HUDEP-2 (cell line): ENCODE data around the gene TRABD2B.

Experiments
- DNase-seq, 76 experiments: peaks; one replicate each; lab custom pipeline; 2025; ENCODE audit not compliant: unreplicated experiment in 76 of 76; lab: John Stamatoyannopoulos, UW

The TRABD2B gene

GRCh38 chr1:47783638-47784496, 213.3 kb downstream of the TRABD2B start:
- no peak for DNase-seq

- no peak for DNase-seq
Measured at GRCh38 chr1:47782414-47783166, 214.6 kb downstream of the TRABD2B start.

DNA sequence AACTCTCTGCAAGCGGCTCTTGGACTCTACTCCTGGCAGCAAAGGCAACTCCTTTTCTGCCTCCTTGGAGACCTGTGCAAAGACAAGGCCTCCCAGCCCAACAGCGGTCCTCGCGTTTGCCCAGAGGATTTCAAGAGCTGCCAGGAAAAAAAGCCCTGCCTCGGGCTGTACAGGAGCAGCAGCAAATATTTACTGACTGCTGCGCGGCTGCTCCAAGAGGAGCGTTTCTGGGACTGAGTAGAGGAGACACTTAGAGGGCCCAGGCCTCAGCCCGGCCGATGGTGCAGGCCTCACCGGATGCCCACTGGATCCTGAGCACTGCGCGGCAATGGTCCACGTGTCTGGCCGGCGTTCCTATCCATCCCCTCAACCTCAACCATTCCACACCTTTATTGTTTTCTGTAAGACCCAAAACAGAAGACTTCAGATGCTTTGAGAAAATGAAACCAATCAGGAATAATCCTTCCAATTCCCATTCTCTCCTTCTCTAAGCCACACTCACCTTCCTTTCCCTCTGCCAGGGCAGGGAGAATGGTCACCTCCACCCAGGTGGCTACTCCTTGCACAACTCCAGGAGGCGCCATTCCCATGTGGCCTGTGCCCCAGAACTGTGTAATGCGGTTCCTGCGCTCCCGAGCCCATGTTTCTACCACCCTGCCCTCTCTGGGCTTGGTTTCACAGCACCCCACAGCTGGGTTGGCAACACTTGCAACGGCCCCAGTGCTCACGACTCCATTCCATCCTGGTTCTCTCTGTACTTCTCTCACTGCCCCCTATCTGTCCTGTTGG, 215.8 kb downstream of the TRABD2B start:
- no peak for DNase-seq

- no peak for DNase-seq
Measured at GRCh38 chr1:47780469-47780995, 216.7 kb downstream of the TRABD2B start.

DNA sequence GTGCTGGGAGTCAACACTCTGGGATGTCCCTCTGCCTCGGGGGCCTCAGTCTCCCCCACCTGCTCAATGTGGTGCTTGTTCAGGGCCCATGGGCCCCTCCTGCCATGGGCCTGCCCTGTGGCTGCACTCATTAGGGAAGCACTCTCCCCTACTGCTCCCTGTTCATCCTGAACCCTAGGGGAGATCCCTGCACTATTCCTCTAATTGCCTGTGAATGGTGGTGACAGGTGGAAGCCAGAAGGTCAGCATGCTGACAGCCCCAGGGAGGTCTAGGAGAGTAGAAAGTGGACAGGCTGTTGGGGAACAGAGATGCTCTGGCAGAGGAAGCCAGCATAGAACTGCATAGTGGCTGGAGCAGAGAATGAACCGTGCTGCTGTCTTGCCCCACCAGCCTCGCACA, 217.6 kb downstream of the TRABD2B start:
- no peak for DNase-seq

DNA sequence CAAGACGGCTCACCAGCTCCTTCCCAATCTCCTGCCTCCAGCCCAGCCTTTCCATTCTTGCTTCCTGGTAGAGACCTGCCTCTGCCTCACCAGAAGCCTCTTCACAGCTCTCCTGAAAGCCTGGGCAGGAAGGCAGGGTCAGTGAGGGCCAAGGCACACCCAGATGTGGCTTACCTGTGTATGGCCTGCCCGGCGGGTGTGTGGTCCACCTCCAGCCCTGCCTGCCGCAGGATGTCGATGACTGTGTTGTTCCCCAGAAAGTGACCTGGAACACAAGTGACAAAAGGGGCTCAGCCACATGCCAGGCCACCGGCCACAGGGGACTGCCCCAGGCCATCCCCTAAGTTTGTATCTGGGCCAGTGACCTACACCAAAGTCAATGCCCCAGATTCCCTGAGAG, 218.9 kb downstream of the TRABD2B start:
- DNase-seq, result no peak

GRCh38 chr1:47777322-47777721, 219.9 kb downstream of the TRABD2B start:
- DNase-seq, result no peak

DNA sequence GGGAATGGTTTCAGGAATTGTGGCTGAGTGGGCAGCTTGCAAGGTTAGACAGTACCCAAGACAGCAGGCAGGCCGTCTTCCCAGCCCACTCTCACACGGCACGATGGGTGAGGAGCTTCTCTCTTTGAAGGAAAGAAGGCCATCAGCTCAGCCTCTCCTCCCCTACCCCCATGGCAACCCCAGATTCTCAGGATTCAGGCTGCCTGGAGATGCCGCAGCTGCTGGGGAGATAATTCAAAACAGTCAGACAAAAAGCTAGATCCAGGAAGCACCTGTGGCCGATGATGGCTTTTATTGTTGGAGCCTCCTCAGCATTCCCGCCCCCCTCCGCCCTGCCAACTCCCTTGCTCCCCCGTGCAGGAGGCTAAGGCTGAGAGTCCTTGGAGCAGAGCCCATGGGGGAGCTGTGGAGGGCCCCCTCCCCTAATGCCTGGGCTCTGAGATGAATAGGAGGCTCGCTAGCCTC, 220.5 kb downstream of the TRABD2B start:
- DNase-seq, result no peak

DNA sequence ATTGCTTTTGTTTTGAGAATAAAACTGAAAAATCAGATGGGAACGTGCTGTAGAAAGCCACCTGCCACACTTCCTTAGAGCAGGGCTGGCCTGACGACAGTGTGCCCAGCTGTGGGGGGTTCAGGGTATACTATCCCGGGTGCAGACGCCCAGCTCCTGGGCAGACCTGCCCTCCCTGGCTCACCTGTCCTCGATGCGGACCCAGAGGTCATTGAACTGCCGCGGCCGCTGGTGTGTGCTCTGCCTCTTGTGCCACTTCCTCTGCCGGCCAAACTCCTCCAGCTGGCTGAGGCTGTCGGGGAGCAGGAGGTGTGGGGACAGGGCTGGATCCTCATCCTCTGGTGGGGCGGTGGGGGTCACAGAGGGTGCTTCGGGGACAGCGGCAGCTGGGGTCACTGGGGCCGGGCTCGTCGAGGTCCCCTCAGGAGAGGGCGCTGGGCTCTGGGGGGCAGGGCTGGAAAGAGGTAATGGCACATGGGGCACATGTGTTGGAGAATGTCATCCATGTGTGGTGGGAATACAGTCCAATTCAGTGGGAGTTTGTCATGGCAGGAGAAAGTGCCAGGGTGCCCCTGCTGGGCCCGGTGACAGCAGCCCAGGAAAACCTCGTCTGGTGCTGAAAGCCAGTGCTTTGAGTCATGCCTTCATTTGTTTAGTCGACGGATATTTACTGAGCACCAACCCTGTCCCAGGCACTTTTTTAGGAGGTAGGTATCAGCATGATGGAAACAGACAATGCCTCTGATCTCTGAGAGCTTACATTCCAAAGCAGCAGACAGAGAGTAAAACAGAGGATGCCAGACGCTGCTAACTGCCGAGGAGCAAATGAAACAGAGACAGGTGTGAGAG, 222.0 kb downstream of the TRABD2B start:
- no peak for DNase-seq

DNA sequence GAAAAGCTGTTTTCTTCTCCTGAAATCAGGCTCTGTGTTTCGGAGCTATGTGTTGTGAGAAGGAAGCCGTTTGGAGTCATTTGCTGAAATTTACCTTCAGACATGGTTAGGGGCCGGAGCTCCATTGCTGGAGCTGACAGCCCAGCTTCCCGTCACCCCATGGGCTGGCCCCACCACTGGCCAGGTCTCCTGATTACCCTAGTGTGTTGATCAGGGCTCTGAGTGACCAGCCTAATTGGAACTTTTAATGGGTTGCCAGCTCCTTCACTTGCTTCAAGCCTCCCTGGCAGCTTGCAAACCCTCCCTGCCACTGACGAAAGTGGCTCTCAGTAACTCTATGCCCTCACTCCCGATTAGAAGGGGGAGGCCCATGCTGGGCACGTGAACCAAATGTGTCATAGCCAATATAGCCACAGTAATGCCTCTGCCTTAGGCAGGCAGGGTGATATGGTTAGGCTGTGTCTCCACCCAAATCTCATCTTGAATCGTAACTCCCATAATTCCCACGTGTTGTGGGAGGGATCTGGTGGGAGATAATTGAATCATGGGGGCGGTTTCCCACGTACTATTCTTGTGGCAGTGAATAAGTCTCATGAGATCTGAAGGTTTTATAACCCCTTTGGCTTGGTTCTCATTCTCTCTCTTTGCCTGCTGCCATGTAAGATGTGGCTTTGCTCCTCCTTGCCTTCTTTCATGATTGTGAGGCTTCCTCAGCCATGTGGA, 224.1 kb downstream of the TRABD2B start:
- no peak for DNase-seq

DNA sequence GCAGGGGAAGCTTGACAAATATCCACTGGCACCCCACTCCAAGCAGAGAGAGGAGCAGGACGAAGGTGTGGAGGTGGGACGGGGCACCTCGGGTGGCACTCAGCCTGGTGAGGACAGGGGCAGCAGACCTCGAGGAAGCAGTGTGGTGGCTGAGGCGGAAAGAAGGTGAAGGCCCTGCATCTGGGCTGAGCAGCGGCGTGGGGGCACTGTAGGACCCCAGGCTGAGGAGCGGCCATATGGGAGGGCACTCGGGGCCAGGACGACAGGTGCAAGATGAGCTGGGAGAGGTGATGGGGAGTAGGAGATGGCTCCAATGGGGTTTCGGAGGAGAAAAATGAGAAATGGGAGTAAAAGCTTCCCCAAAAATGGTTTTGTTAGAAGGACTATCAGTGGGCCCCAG, 224.9 kb downstream of the TRABD2B start:
- no peak for DNase-seq

GRCh38 chr1:47771751-47772150, 225.4 kb downstream of the TRABD2B start:
- no peak for DNase-seq

DNA sequence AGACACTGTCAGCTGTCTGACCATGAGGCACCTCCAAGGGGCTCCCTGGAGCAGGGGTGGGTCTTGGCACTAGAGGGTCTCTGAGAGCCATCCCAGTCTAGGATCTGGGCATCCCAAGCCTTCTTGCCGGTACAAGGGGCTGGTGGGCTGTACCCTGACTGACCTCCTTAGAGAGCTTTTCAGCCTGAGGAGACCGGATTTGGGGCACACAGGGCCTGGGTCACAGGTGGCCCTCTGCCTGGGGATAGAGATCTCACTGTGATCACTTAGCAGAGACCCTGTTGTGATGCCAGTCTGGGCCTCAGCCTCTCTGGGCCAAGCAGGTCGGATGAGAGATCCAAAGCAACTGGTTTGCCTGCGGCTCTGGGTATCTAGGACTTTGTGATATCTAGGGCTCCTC, 227.2 kb downstream of the TRABD2B start:
- DNase-seq, result no peak

- DNase-seq, result no peak
Measured at GRCh38 chr1:47769295-47769694, 227.9 kb downstream of the TRABD2B start.

- DNase-seq, result no peak
Measured at GRCh38 chr1:47767741-47768100, 229.5 kb downstream of the TRABD2B start.

DNA sequence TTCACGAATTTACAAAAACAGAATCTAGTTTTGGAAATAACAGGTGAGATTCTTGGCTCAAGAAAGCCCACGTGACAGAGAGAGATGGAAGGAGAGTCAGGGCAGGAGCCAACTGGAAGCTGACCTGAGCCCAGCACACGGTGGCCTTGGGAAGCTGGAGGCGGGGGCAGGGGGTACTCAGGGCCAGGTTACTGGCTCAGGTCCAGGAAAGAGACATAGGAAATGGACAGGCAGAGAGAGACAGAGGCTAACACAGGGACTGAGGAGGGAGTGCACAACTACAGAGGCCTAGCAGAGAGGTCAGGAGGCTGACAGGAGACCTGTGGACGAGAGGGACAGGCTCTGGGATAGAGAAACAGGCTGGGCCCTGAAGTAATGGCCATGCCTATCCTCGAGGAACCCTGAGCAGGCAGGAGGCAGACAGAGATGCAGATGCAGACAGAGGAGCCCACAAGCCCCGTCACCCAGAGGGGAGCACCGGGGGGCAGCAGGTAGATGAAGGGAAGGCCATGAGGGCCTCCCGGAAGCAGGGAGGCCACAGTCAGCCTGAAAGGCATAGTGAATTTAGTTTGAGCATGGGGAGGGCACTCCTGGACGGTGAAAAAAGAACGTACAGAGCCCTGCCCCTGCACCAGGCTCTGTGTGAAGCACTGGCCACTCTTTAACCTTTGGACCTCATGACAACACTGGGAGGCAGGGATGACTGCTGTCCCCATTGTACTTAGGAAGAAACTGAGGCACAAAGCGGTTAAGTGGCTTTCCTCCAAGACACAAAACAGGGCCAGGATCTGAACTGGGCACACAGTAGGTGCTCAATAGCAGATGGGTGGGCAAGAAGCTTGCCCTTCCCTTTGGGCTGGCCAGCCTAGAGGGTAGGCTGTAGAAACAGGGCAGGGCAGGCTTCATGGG, 230.1 kb downstream of the TRABD2B start:
- no peak for DNase-seq

GRCh38 chr1:47765742-47766485, 231.3 kb downstream of the TRABD2B start:
- no peak for DNase-seq

GRCh38 chr1:47765236-47765635, 231.9 kb downstream of the TRABD2B start:
- no peak for DNase-seq
